Gastrocnemius medialis (tissue), 4 donors: ENCODE measurements around the gene PVALB. TPM values are rescaled to one million over a fixed set of nuclear protein-coding genes. Genes with fewer than 3 reads are reported as not detected.

Source experiments
- ATAC-seq, 2 donors: fragments of 150-250 bp; one replicate each; pipeline ENCODE4 v1.9.1; 2016
- DNase-seq, 2 donors: peaks; one replicate each; pipeline ENCODE4 v3.0.0-alpha.2; 2019
- H3K27ac ChIP-seq, 4 donors: fragments of 200-600 bp; sonication (generic); 1 replicate in 1 of 4; 2 replicates in 3 of 4; pipeline ENCODE4 v1.5.1; 2016 to 2018; ENCODE audit warnings: mild to moderate bottlenecking in 2 of 4, moderate library complexity in 1 of 4
- H3K27me3 ChIP-seq, 3 donors: fragments of 200-600 bp; sonication (generic) in 2 of 3; 1 replicate in 1 of 3; 2 replicates in 2 of 3; pipeline versions ENCODE4 v1.5.1 to v1.6.0; 2016 to 2019; ENCODE audit warnings: mild to moderate bottlenecking in 1 of 3, moderate library complexity in 1 of 3
- H3K36me3 ChIP-seq, 2 donors: fragments of 200-600 bp; sonication (generic) in 1 of 2; one replicate each; pipeline ENCODE4 v1.5.1; 2017 to 2018
- H3K4me1 ChIP-seq, 2 donors: fragments of 200-600 bp; sonication (generic) in 1 of 2; one replicate each; pipeline ENCODE4 v1.5.1; 2016 to 2017; ENCODE audit warnings: mild to moderate bottlenecking in 2 of 2
- H3K4me3 ChIP-seq, 4 donors: fragments of 200-600 bp; sonication (generic) in 3 of 4; 1 replicate in 1 of 4; 2 replicates in 3 of 4; pipeline ENCODE4 v1.5.1; 2016 to 2019; ENCODE audit warnings: mild to moderate bottlenecking in 2 of 4
- H3K9me3 ChIP-seq, 3 donors: fragments of 200-600 bp; sonication (generic) in 2 of 3; 1 replicate in 1 of 3; 2 replicates in 2 of 3; pipeline ENCODE4 v1.5.1; 2016 to 2019
- POLR2A ChIP-seq, 2 donors: fragments of 450-650 bp; IDR thresholded peaks; one replicate each; pipeline ENCODE4 v1.6.1; 2017; ENCODE audit warnings: antibody characterized with exemption in 2 of 2, mild to moderate bottlenecking in 2 of 2, moderate library complexity in 2 of 2
- in situ Hi-C, 4 donors: fragments of 200-750 bp; cut with MboI; loops; one replicate each; pipeline versions ENCODE4 v1.15.0 to v1.8.0; 2017; ENCODE audit warnings: low sequenced_read_pairs in 4 of 4
- intact Hi-C: fragments of 100-400 bp; cut with DNase I; formaldehyde crosslinking; loops from one replicate; pipeline ENCODE4 v1.15.1; 2023; ENCODE audit warnings: low total_unique reads
- total RNA-seq, 4 donors: library from RNA; depleted of rRNA; stranded (reverse); fragments of >200 nt; gene quantifications; one replicate each; pipeline versions ENCODE4 v1.1.0 to v1.2.3, GENCODE V29; 2016
- TF ChIP-seq, protein P1 (sequence below), 5 experiments: fragments of 450-650 bp in 3 of 5; fragments of 200-600 bp in 2 of 5; sonication (generic) in 2 of 5; IDR thresholded peaks in 4 of 5; conservative IDR thresholded peaks in 1 of 5; 1 replicate in 4 of 5; 2 replicates in 1 of 5; pipeline ENCODE4 v1.5.1; 2016 to 2019; ENCODE audit warnings: antibody characterized with exemption in 5 of 5, mild to moderate bottlenecking in 3 of 5, moderate library complexity in 3 of 5

PVALB gene
- total RNA-seq, 4 donors from 2014 or later, result 1.2 to 4.1 TPM; not detected in 2

DNA sequence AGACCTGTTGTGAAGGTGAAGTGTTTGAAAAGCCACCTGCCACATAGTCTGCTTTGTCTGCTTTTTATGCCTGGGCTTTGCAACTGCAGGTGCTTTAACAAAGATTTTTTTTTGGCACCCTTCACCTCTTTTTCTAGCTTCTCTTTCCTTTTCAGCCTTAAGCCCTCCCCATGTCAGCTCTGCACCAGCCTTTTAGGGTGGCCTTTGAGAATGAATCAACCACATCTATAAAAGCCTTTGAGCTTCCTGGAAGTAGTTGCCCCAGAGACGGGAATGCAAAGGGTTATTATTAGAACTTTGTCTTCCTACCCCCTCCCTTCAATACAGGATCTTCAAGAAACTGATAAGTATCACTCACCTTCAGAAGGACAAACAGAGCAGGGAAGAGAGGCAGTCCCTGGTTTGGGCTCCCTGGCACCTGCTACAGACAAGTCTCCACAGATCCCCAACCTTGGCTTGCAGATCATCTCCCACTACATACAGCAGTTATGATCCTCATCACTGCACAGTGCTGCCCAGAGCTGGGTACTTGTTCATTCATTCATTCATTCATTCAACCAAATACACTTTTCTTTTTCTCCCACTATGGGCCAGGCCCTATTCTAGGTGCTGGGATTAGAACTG, 8.0 kb downstream of the PVALB start:
- H3K36me3 ChIP-seq, result no peaks in the 10 kb centered on the region
- H3K4me3 ChIP-seq, result no peak overlapping the region
- H3K4me1 ChIP-seq, result no peaks in the 10 kb centered on the region
- intact Hi-C loops (no loop called here), in situ Hi-C loops (no loop called here)
- H3K27me3 ChIP-seq, result peaks cover 13 to 24% (median 16%) of the 10 kb centered on the region in 3 donors
- TF ChIP-seq, protein P1, sequence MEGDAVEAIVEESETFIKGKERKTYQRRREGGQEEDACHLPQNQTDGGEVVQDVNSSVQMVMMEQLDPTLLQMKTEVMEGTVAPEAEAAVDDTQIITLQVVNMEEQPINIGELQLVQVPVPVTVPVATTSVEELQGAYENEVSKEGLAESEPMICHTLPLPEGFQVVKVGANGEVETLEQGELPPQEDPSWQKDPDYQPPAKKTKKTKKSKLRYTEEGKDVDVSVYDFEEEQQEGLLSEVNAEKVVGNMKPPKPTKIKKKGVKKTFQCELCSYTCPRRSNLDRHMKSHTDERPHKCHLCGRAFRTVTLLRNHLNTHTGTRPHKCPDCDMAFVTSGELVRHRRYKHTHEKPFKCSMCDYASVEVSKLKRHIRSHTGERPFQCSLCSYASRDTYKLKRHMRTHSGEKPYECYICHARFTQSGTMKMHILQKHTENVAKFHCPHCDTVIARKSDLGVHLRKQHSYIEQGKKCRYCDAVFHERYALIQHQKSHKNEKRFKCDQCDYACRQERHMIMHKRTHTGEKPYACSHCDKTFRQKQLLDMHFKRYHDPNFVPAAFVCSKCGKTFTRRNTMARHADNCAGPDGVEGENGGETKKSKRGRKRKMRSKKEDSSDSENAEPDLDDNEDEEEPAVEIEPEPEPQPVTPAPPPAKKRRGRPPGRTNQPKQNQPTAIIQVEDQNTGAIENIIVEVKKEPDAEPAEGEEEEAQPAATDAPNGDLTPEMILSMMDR (IDR thresholded peaks at IDR 0.05 in 4 of 5, conservative IDR thresholded peaks at IDR 0.05 in 1 of 5), result no peak
- no peak for TF ChIP-seq POLR2A (IDR thresholded peaks at IDR 0.05)
- no peak for ATAC-seq
- no peak overlapping the region for H3K27ac ChIP-seq
- no peaks in the 10 kb centered on the region for H3K9me3 ChIP-seq
- no peak for DNase-seq

DNA sequence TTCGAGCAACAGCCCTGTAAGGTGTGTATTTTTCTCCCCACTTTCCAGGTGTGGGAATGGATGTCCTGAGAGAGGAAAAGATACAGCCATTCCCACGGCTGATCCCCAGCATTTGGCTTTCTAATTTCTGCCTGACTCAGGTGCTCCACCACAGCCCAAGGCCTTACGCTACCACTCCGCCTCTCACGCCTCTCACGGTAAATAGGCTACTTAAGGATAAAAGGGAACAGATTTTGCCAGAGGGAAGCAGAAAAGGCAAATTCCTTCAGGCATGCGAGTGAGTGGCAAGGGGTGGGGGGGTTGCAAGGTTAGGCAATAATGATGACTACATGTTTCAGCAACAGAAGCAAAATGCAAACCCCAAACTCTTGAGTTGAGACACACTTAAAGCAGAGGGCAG, 9.2 kb downstream of the PVALB start:
- intact Hi-C loops (no loop called here), in situ Hi-C loops (no loop called here)
- TF ChIP-seq, protein P1 (IDR thresholded peaks at IDR 0.05 in 4 of 5, conservative IDR thresholded peaks at IDR 0.05 in 1 of 5), result no peak
- TF ChIP-seq POLR2A (IDR thresholded peaks at IDR 0.05), result no peak
- no peak for ATAC-seq
- no peak overlapping the region for H3K4me3 ChIP-seq
- H3K27me3 ChIP-seq, result peaks cover 15 to 24% (median 20%) of the 10 kb centered on the region in 3 donors
- no peaks in the 10 kb centered on the region for H3K4me1 ChIP-seq
- H3K36me3 ChIP-seq, result no peaks in the 10 kb centered on the region
- no peaks in the 10 kb centered on the region for H3K9me3 ChIP-seq
- no peak overlapping the region for H3K27ac ChIP-seq
- DNase-seq, result no peak

DNA sequence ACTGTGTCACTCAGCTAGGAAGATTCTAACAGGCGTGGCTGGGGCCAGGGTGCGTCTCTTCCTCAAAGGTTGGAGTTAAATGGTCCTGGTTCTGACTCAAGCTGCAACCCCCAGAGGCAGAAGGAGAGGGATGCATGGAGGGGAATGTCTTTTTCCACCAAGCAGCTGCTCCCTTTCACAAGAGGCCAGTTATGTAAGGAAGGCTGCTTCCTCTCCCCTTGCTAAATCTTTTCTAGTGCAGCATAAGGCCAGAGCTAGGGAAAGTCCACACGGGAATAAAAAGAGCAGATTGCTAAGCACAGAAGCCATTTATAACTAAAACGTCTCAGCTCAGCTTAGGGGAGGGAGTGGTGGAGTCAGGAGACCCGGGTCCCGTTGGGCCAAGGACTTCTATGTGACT, 10.0 kb downstream of the PVALB start:
- in situ Hi-C loops, result no loop called here
- TF ChIP-seq POLR2A (IDR thresholded peaks at IDR 0.05), result no peak
- TF ChIP-seq, protein P1 (IDR thresholded peaks at IDR 0.05 in 4 of 5, conservative IDR thresholded peaks at IDR 0.05 in 1 of 5), result no peak
- ATAC-seq, result no peak

DNA sequence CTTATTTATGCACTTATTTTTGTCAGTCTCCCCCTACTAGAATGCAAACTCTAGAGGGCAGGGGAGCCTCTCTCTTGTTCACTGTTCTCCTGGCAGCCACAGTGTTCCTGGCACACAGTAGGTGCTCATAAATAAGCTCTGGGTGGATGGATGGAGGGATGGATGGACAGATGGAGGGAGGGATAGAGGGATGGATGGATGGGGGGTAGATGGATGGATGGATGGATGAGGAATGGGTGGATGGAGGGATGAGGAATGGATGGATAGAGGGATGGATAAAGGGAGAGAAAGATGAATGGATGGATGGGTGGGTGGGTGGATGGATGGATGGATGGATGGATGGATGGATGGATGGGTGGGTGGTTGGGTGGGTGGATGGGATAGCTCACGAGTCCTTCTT, 13.5 kb downstream of the PVALB start:
- H3K36me3 ChIP-seq, result no peaks in the 10 kb centered on the region
- H3K27me3 ChIP-seq, result peaks cover 15 to 28% (median 26%) of the 10 kb centered on the region in 3 donors
- in situ Hi-C loops, result no loop called here
- ATAC-seq (no peak), DNase-seq (no peak)
- H3K27ac ChIP-seq, result no peak overlapping the region
- H3K4me1 ChIP-seq, result no peaks in the 10 kb centered on the region
- H3K9me3 ChIP-seq, result no peaks in the 10 kb centered on the region
- H3K4me3 ChIP-seq, result no peak overlapping the region
- TF ChIP-seq POLR2A (IDR thresholded peaks at IDR 0.05), result no peak
- TF ChIP-seq, protein P1 (IDR thresholded peaks at IDR 0.05 in 4 of 5, conservative IDR thresholded peaks at IDR 0.05 in 1 of 5), result no peak
- intact Hi-C loops, result no loop called here

More for the DNA sequence above, 10.0 kb downstream of the PVALB start:
- intact Hi-C loops, result no loop called here
- no peaks in the 10 kb centered on the region for H3K4me1 ChIP-seq
- peaks cover 15 to 24% (median 20%) of the 10 kb centered on the region in 3 donors for H3K27me3 ChIP-seq
- H3K36me3 ChIP-seq, result no peaks in the 10 kb centered on the region
- H3K27ac ChIP-seq, result no peak overlapping the region
- no peak for DNase-seq
- no peak overlapping the region for H3K4me3 ChIP-seq
- H3K9me3 ChIP-seq, result no peaks in the 10 kb centered on the region
